ENCODE data around the gene COL4A1.

COL4A1 gene

GRCh38 chr13:110208116-110208515 lies 98.8 kb downstream of the COL4A1 start:
- TF ChIP-seq REST (IDR thresholded peaks at IDR 0.05; ENCODE audit: insufficient read depth in 1 of 2, low read depth in 2 of 2, low read length in 2 of 2) (no peak), POLR2AphosphoS5 (IDR thresholded peaks at IDR 0.05; ENCODE audit: low read depth, low read length) (no peak)

GRCh38 chr13:110206996-110207395 lies 100.0 kb downstream of the COL4A1 start:
- TF ChIP-seq REST (IDR thresholded peaks at IDR 0.05; ENCODE audit: insufficient read depth in 1 of 2, low read depth in 2 of 2, low read length in 2 of 2) (no peak), FOXP2 (optimal IDR thresholded peaks at IDR 0.05; ENCODE audit: borderline replicate concordance, extremely low read depth, extremely low read length, insufficient read depth) (no peak), POLR2AphosphoS5 (IDR thresholded peaks at IDR 0.05; ENCODE audit: low read depth, low read length) (no peak), SIN3A (IDR thresholded peaks at IDR 0.05; ENCODE audit: borderline replicate concordance, insufficient read depth, low read length) (no peak), TAF1 (IDR thresholded peaks at IDR 0.05; ENCODE audit: borderline replicate concordance, insufficient read depth, low read length) (no peak)

DNA sequence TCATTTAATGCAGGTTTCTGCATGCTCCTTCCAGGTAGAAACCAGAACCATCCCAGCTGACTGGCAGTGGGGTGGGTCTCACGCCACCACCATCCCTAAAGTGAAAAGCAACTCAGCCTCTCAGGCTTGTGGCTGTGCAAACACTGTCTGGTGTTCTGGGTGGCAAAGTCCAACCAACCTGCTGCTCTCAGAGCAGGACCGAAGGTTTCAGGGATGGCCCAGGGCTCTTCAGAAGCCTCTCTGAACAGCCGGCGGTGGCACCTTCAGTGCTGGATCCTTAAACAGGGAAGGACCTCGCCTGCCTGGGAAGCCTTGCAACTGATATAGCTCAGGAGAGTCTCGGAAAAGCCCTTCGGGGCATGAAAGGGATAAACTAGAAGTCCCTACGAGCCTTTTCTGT lies 100.8 kb downstream of the COL4A1 start:
- no peak for TF ChIP-seq SIN3A (IDR thresholded peaks at IDR 0.05; ENCODE audit: borderline replicate concordance, insufficient read depth, low read length)
- no peak for TF ChIP-seq TAF1 (IDR thresholded peaks at IDR 0.05; ENCODE audit: borderline replicate concordance, insufficient read depth, low read length)
- TF ChIP-seq REST (IDR thresholded peaks at IDR 0.05; ENCODE audit: insufficient read depth in 1 of 2, low read depth in 2 of 2, low read length in 2 of 2), result no peak
- no peak for TF ChIP-seq POLR2AphosphoS5 (IDR thresholded peaks at IDR 0.05; ENCODE audit: low read depth, low read length)
- no peak for TF ChIP-seq FOXP2 (optimal IDR thresholded peaks at IDR 0.05; ENCODE audit: borderline replicate concordance, extremely low read depth, extremely low read length, insufficient read depth)

DNA sequence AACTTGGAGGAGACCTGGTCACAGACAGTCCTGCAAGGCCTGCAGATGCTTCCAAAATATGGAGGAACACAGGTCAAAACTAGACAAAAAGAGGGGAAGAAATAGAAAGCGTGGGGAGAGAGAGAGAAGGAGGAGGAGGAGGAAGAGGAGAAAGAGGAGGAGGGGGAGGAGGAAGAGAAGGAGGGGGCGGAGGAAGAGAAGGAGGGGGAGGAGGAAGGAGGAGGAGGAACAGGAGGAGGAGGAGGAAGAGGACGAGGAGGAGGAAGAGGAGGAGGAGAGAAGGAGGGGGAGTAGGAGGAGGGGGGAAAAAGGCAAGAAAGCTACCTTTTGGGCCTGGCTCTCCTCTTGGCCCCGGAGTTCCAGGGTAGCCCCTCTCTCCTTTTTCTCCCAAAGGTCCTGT lies 105.8 kb downstream of the COL4A1 start:
- TF ChIP-seq SIN3A (IDR thresholded peaks at IDR 0.05; ENCODE audit: borderline replicate concordance, insufficient read depth, low read length) (no peak), FOXP2 (optimal IDR thresholded peaks at IDR 0.05; ENCODE audit: borderline replicate concordance, extremely low read depth, extremely low read length, insufficient read depth) (no peak), TAF1 (IDR thresholded peaks at IDR 0.05; ENCODE audit: borderline replicate concordance, insufficient read depth, low read length) (no peak), REST (IDR thresholded peaks at IDR 0.05; ENCODE audit: insufficient read depth in 1 of 2, low read depth in 2 of 2, low read length in 2 of 2) (no peak), POLR2AphosphoS5 (IDR thresholded peaks at IDR 0.05; ENCODE audit: low read depth, low read length) (no peak)

GRCh38 chr13:110200276-110200870 lies 106.6 kb downstream of the COL4A1 start:
- TF ChIP-seq FOXP2 (optimal IDR thresholded peaks at IDR 0.05; ENCODE audit: borderline replicate concordance, extremely low read depth, extremely low read length, insufficient read depth) (no peak), REST (IDR thresholded peaks at IDR 0.05; ENCODE audit: insufficient read depth in 1 of 2, low read depth in 2 of 2, low read length in 2 of 2) (no peak)
